Testis (tissue), 2 donors: ENCODE data around the gene LTBP1.

ENCODE experiments used
- POLR2A ChIP-seq: fragments of 450-650 bp; IDR thresholded peaks from one replicate; pipeline ENCODE4 v1.6.1; 2017; ENCODE audit warnings: antibody characterized with exemption, mild to moderate bottlenecking, moderate library complexity
- TF ChIP-seq, protein P1 (sequence below), 3 experiments: fragments of 450-650 bp in 2 of 3; fragments of 200-600 bp in 1 of 3; sonication (generic) in 1 of 3; IDR thresholded peaks; one replicate each; pipeline ENCODE4 v1.5.1; 2016 to 2019; ENCODE audit warnings: antibody characterized with exemption in 3 of 3, mild to moderate bottlenecking in 2 of 3, moderate library complexity in 1 of 3

DNA sequence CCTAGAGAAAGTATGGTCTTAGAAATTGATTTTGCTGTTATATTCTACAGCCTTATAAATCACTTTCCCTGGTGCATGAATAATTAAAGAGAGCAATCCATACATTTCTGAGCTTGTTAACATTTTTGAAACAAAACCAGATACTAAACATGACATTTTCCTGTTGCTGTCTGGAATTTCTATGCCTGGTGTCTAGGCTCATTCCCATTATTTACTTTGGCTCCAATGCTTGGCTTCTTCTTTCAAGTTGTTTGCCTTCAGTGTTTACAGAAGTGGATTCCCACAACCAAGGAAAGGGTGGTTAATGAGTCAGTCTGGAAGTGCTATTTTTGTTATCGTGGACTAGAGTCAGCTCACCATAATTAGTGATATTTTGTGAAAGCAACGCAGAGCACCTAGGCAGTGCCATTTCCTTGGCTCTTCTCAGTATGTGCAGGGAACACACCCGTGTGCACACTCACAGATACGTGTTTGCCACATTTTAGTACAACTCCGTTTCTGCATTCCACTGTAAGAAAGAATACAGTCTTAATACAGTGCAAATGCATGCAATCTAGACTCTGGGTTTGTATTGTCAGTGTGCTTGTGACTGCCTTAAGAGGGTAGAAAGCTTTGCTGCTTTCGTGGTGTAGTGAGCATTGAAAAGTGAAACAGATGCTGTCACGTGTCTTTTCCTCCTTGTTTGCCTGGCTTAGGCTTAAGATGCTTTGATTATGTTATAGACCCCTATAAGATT, 344.7 kb downstream of the LTBP1 start:
- TF ChIP-seq, protein P1, sequence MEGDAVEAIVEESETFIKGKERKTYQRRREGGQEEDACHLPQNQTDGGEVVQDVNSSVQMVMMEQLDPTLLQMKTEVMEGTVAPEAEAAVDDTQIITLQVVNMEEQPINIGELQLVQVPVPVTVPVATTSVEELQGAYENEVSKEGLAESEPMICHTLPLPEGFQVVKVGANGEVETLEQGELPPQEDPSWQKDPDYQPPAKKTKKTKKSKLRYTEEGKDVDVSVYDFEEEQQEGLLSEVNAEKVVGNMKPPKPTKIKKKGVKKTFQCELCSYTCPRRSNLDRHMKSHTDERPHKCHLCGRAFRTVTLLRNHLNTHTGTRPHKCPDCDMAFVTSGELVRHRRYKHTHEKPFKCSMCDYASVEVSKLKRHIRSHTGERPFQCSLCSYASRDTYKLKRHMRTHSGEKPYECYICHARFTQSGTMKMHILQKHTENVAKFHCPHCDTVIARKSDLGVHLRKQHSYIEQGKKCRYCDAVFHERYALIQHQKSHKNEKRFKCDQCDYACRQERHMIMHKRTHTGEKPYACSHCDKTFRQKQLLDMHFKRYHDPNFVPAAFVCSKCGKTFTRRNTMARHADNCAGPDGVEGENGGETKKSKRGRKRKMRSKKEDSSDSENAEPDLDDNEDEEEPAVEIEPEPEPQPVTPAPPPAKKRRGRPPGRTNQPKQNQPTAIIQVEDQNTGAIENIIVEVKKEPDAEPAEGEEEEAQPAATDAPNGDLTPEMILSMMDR (IDR thresholded peaks at IDR 0.05) = no peak
- TF ChIP-seq POLR2A = no peak
